Neutrophil (primary cell): ENCODE data around the gene WAPL.
"Not testable (repeated sequence)": the region's sequence is repeated elsewhere in the genome, so short reads cannot be mapped to it uniquely, and the experiment has no call there.

Experiments used
- H3K27ac ChIP-seq: fragments of 200-600 bp; sonication (generic); 2 replicates; pipeline ENCODE4 v1.5.1; 2016; ENCODE audit warnings: mild to moderate bottlenecking, moderate library complexity
- H3K27me3 ChIP-seq: fragments of 200-600 bp; sonication (generic); 2 replicates; pipeline ENCODE4 v1.6.0; 2016; ENCODE audit warnings: mild to moderate bottlenecking
- H3K36me3 ChIP-seq: fragments of 200-600 bp; sonication (generic); 2 replicates; pipeline ENCODE4 v1.5.1; 2017
- H3K4me1 ChIP-seq, 2 experiments: fragments of 200-600 bp in 1 of 2; sonication (generic) in 1 of 2; 1 replicate in 1 of 2; 2 replicates in 1 of 2; pipeline versions ENCODE4 v1.5.1 to v1.6.1; 2013 to 2016; ENCODE audit warnings: low read depth in 1 of 2, low read length in 1 of 2, mild to moderate bottlenecking in 1 of 2, moderate library complexity in 1 of 2; ENCODE audit not compliant: control insufficient read depth in 1 of 2, insufficient read depth in 1 of 2
- H3K4me3 ChIP-seq, 2 experiments: fragments of 200-600 bp in 1 of 2; sonication (generic) in 1 of 2; 1 replicate in 1 of 2; 2 replicates in 1 of 2; pipeline ENCODE4 v1.5.1; 2013 to 2016; ENCODE audit warnings: low read depth in 1 of 2, low read length in 1 of 2, mild to moderate bottlenecking in 1 of 2, moderate library complexity in 1 of 2
- H3K9me3 ChIP-seq: fragments of 200-600 bp; sonication (generic); 2 replicates; pipeline ENCODE4 v1.5.1; 2016
- CTCF ChIP-seq: fragments of 200-600 bp; sonication (generic); IDR thresholded peaks from 2 replicates; pipeline ENCODE4 v1.5.1; 2016; ENCODE audit warnings: antibody characterized with exemption

Gene WAPL

GRCh38 chr10:86538547-86538946 is 17.0 kb upstream of the WAPL start:
- TF ChIP-seq CTCF: no peak
- Histone ChIP-seq H3K27ac (no peak overlapping the region), H3K36me3 (no peaks in the 10 kb centered on the region), H3K9me3 (no peaks in the 10 kb centered on the region), H3K4me1 (peaks cover 12 to 13% of the 10 kb centered on the region in 2 experiments), H3K4me3 (no peak overlapping the region), H3K27me3 (peaks cover 42% of the 10 kb centered on the region)

- H3K27ac ChIP-seq, H3K4me3 ChIP-seq, H3K36me3 ChIP-seq, H3K9me3 ChIP-seq: not testable (repeated sequence)
- Histone ChIP-seq H3K27me3 (peaks cover 44% of the 10 kb centered on the region), H3K4me1 (peaks cover 12 to 13% of the 10 kb centered on the region in 2 experiments)
Observed at GRCh38 chr10:86538040-86538439, 16.4 kb upstream of the WAPL start.

GRCh38 chr10:86536294-86536861 is 14.8 kb upstream of the WAPL start:
- peak overlapping the region; percentile 64 to 66 for H3K4me3 ChIP-seq
- peaks cover 12 to 13% of the 10 kb centered on the region in 2 experiments for H3K4me1 ChIP-seq
- H3K36me3 ChIP-seq: no peaks in the 10 kb centered on the region
- TF ChIP-seq CTCF: no peak
- no peak overlapping the region for H3K27ac ChIP-seq
- H3K27me3 ChIP-seq: peaks cover 44% of the 10 kb centered on the region
- no peaks in the 10 kb centered on the region for H3K9me3 ChIP-seq

GRCh38 chr10:86535132-86535882 is 13.7 kb upstream of the WAPL start:
- no peaks in the 10 kb centered on the region for H3K36me3 ChIP-seq
- no peaks in the 10 kb centered on the region for H3K9me3 ChIP-seq
- peaks cover 49% of the 10 kb centered on the region for H3K27me3 ChIP-seq
- H3K4me1 ChIP-seq: peaks cover 12 to 13% of the 10 kb centered on the region in 2 experiments
- H3K4me3 ChIP-seq: peak overlapping the region; percentile 64 to 66
- H3K27ac ChIP-seq: no peak overlapping the region
- no peak for TF ChIP-seq CTCF

- Histone ChIP-seq H3K36me3 (no peaks in the 10 kb centered on the region), H3K27ac (no peak overlapping the region), H3K9me3 (no peaks in the 10 kb centered on the region), H3K27me3 (peaks cover 49% of the 10 kb centered on the region), H3K4me3 (no peak overlapping the region), H3K4me1 (peaks cover 12 to 13% of the 10 kb centered on the region in 2 experiments)
- TF ChIP-seq CTCF: no peak
Observed at GRCh38 chr10:86533328-86533727, 11.7 kb upstream of the WAPL start.

- H3K4me3 ChIP-seq, H3K36me3 ChIP-seq, H3K27ac ChIP-seq, H3K27me3 ChIP-seq, H3K9me3 ChIP-seq, H3K4me1 ChIP-seq: not testable (repeated sequence)
Observed at GRCh38 chr10:86528736-86529135, 7.1 kb upstream of the WAPL start.
